GM19463 (cell line): ENCODE data around the gene CORT.
A peak's percentile ranks its signal among the peaks of the same experiment; 100 is the strongest.
"Not testable (repeated sequence)": the region's sequence is repeated elsewhere in the genome, so short reads cannot be mapped to it uniquely, and the experiment has no call there.

Experiments
- ATAC-seq: cut with Tn5 transposase; IDR thresholded peaks from one replicate; pipeline ENCODE4 v1.9.1; 2021; ENCODE audit warnings: mild to moderate bottlenecking, moderate library complexity; ENCODE audit not compliant: unreplicated experiment

The CORT gene

GRCh38 chr1:10449751-10450150, at the start of gene CORT:
Gene CORT, plus strand, starts transcription at chr1:10450031. Its CDS starts 193 bp downstream, at chr1:10450224.
- no peak for ATAC-seq

- ATAC-seq: no peak
Observed at GRCh38 chr1:10401281-10401680, 48.5 kb upstream of the CORT start.

- ATAC-seq: no peak
Observed at GRCh38 chr1:10402729-10403274, 47.0 kb upstream of the CORT start.

- no peak for ATAC-seq
Observed at GRCh38 chr1:10407201-10407600, 42.6 kb upstream of the CORT start.

- no peak for ATAC-seq
Observed at GRCh38 chr1:10415211-10415930, 34.5 kb upstream of the CORT start.

GRCh38 chr1:10415967-10416366, 33.9 kb upstream of the CORT start:
- not testable (repeated sequence) for ATAC-seq

GRCh38 chr1:10418741-10419140, 31.1 kb upstream of the CORT start:
- not testable (repeated sequence) for ATAC-seq

- ATAC-seq: no peak
Observed at GRCh38 chr1:10419351-10419750, 30.5 kb upstream of the CORT start.

GRCh38 chr1:10421637-10422036, 28.2 kb upstream of the CORT start:
- no peak for ATAC-seq

GRCh38 chr1:10424034-10424433, 25.8 kb upstream of the CORT start:
- no peak for ATAC-seq

- no peak for ATAC-seq
Observed at GRCh38 chr1:10424651-10425050, 25.2 kb upstream of the CORT start.

GRCh38 chr1:10425826-10426534, 23.9 kb upstream of the CORT start:
- ATAC-seq: not testable (repeated sequence)

- not testable (repeated sequence) for ATAC-seq
Observed at GRCh38 chr1:10426535-10426848, 23.3 kb upstream of the CORT start.

- ATAC-seq: no peak
Observed at GRCh38 chr1:10428984-10429383, 20.8 kb upstream of the CORT start.

GRCh38 chr1:10429868-10430215, 20.0 kb upstream of the CORT start:
- no peak for ATAC-seq

- ATAC-seq: peak; percentile 76
Observed at GRCh38 chr1:10430216-10431069, 19.4 kb upstream of the CORT start, which contains the start of gene CENPS. Gene CENPS, plus strand, starts transcription at chr1:10430433. Its CDS starts 85 bp downstream, at chr1:10430518.

GRCh38 chr1:10431070-10431730, 18.6 kb upstream of the CORT start:
- no peak for ATAC-seq

GRCh38 chr1:10432910-10433700, 16.7 kb upstream of the CORT start:
- ATAC-seq: no peak

- ATAC-seq: no peak
Observed at GRCh38 chr1:10433790-10434189, 16.0 kb upstream of the CORT start.

GRCh38 chr1:10434590-10434989, 15.2 kb upstream of the CORT start:
- no peak for ATAC-seq
